DND-41 (cell line): ENCODE measurements around the gene MALAT1.
A peak's percentile ranks its signal among the peaks of the same experiment; 100 is the strongest.

Experiments used
- ATAC-seq: fragments of 200-7000 bp; cut with Tn5 transposase; 3 replicates; pipeline ENCODE4 v1.9.1; 2021; ENCODE audit warnings: low read depth; ENCODE audit not compliant: insufficient read depth
- DNase-seq: peaks from one replicate; pipeline ENCODE4 v3.0.0-alpha.2; 2020
- H2AFZ ChIP-seq: 2 replicates; pipeline ENCODE4 v1.6.0; 2012; ENCODE audit warnings: low read depth, low read length
- H3K27ac ChIP-seq: 2 replicates; pipeline ENCODE4 v1.5.1; 2012; ENCODE audit warnings: low read length, inconsistent platforms
- H3K27me3 ChIP-seq: fragments of 200-600 bp; sonication (generic); 2 replicates; pipeline ENCODE4 v1.6.0; 2012; ENCODE audit warnings: low read length, mild to moderate bottlenecking, inconsistent platforms; ENCODE audit not compliant: insufficient read depth, poor library complexity
- H3K36me3 ChIP-seq: 2 replicates; pipeline ENCODE4 v1.5.1; 2012; ENCODE audit warnings: low read length, inconsistent platforms; ENCODE audit not compliant: insufficient read depth
- H3K4me1 ChIP-seq: 2 replicates; pipeline ENCODE4 v1.5.1; 2012; ENCODE audit warnings: mild to moderate bottlenecking, low read length; ENCODE audit not compliant: insufficient read depth
- H3K4me2 ChIP-seq: 2 replicates; pipeline ENCODE4 v1.6.0; 2012; ENCODE audit warnings: mild to moderate bottlenecking, moderate library complexity, low read length, inconsistent platforms; ENCODE audit not compliant: insufficient read depth
- H3K4me3 ChIP-seq, 2 experiments: fragments of 200-600 bp in 1 of 2; shearing (Covaris generic) in 1 of 2; 2 replicates each; pipeline ENCODE4 v1.5.1; 2012 to 2016; ENCODE audit warnings: inconsistent platforms in 2 of 2, low read length in 2 of 2, mild to moderate bottlenecking in 2 of 2, low read depth in 1 of 2, moderate library complexity in 1 of 2
- H3K79me2 ChIP-seq: 2 replicates; pipeline ENCODE4 v1.6.0; 2012; ENCODE audit warnings: low read length, inconsistent platforms; ENCODE audit not compliant: insufficient read depth
- H3K9ac ChIP-seq: 2 replicates; pipeline ENCODE4 v1.6.0; 2012; ENCODE audit warnings: low read depth, mild to moderate bottlenecking, inconsistent platforms, low read length, moderate library complexity
- H3K9me3 ChIP-seq: 2 replicates; pipeline ENCODE4 v1.5.1; 2012; ENCODE audit warnings: low read length, moderate library complexity, mild to moderate bottlenecking, inconsistent platforms; ENCODE audit not compliant: insufficient read depth, severe bottlenecking
- H4K20me1 ChIP-seq: 2 replicates; pipeline ENCODE4 v1.6.0; 2012; ENCODE audit warnings: low read length; ENCODE audit not compliant: insufficient read depth
- EZH2 ChIP-seq: IDR thresholded peaks from 3 replicates; pipeline ENCODE4 v1.6.1; 2012; ENCODE audit warnings: borderline replicate concordance, low read depth, mild to moderate bottlenecking, moderate library complexity, low read length, inconsistent platforms; ENCODE audit not compliant: severe bottlenecking
- TF ChIP-seq, protein P1 (sequence below): IDR thresholded peaks from 2 replicates; pipeline ENCODE4 v1.5.1; 2012; ENCODE audit warnings: borderline replicate concordance, low read length, moderate library complexity, mild to moderate bottlenecking; ENCODE audit not compliant: poor library complexity, severe bottlenecking; ENCODE audit errors: extremely low read depth

The MALAT1 gene

DNA sequence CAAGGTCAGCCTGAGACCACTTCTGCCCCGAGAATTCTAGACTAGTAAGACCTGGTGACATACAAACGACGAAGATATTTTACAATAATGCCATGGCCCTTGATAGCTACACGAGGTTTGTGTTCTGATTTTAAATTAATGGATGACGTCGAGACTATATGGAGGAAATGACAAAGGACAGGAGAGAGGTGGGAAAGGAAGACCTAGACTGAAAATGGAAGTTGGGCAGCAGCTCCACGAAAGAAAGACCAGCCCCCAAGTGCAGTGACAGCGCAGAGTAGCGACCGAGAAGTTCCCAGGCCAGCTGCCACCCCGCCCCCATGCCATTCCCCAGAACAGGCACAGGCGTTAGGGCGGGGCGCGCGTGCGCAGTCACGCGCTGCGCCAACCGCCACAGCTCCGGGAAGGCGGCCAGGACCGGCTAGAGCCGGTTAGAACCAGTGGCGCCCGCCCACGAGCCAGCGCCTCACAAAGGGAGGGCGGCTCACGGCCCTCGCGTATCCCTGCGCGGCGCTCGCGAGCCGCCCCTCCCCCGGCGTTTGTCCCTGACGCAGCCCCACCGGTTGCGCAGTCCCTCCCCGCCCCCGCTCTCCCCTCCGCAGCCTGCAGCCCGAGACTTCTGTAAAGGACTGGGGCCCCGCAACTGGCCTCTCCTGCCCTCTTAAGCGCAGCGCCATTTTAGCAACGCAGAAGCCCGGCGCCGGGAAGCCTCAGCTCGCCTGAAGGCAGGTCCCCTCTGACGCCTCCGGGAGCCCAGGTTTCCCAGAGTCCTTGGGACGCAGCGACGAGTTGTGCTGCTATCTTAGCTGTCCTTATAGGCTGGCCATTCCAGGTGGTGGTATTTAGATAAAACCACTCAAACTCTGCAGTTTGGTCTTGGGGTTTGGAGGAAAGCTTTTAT, 1.5 kb upstream of the MALAT1 start:
- Histone ChIP-seq H3K4me2 (peak overlapping the region; percentile 84), H3K9ac (peak overlapping the region; percentile 96), H3K36me3 (peaks cover 29% of the 10 kb centered on the region), H3K27me3 (no peaks in the 10 kb centered on the region), H3K4me3 (peak overlapping the region; percentile 89 to 98), H2AFZ (peak overlapping the region; percentile 23; the same call in 1 of the 2 replicates), H3K27ac (peak overlapping the region; percentile 100), H3K4me1 (peaks cover 16% of the 10 kb centered on the region), H4K20me1 (peaks cover 30% of the 10 kb centered on the region), H3K9me3 (peaks cover 2% of the 10 kb centered on the region), H3K79me2 (peaks cover 69% of the 10 kb centered on the region)
- TF ChIP-seq, protein P1, sequence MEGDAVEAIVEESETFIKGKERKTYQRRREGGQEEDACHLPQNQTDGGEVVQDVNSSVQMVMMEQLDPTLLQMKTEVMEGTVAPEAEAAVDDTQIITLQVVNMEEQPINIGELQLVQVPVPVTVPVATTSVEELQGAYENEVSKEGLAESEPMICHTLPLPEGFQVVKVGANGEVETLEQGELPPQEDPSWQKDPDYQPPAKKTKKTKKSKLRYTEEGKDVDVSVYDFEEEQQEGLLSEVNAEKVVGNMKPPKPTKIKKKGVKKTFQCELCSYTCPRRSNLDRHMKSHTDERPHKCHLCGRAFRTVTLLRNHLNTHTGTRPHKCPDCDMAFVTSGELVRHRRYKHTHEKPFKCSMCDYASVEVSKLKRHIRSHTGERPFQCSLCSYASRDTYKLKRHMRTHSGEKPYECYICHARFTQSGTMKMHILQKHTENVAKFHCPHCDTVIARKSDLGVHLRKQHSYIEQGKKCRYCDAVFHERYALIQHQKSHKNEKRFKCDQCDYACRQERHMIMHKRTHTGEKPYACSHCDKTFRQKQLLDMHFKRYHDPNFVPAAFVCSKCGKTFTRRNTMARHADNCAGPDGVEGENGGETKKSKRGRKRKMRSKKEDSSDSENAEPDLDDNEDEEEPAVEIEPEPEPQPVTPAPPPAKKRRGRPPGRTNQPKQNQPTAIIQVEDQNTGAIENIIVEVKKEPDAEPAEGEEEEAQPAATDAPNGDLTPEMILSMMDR, result peak; percentile 6
- no peak for TF ChIP-seq EZH2
- DNase-seq (peak; percentile 99), ATAC-seq (peak; percentile 80)

DNA sequence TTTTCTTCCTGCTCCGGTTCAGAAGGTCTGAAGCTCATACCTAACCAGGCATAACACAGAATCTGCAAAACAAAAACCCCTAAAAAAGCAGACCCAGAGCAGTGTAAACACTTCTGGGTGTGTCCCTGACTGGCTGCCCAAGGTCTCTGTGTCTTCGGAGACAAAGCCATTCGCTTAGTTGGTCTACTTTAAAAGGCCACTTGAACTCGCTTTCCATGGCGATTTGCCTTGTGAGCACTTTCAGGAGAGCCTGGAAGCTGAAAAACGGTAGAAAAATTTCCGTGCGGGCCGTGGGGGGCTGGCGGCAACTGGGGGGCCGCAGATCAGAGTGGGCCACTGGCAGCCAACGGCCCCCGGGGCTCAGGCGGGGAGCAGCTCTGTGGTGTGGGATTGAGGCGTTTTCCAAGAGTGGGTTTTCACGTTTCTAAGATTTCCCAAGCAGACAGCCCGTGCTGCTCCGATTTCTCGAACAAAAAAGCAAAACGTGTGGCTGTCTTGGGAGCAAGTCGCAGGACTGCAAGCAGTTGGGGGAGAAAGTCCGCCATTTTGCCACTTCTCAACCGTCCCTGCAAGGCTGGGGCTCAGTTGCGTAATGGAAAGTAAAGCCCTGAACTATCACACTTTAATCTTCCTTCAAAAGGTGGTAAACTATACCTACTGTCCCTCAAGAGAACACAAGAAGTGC, 661 bp upstream of the MALAT1 start:
- DNase-seq (peak; percentile 78), ATAC-seq (no peak)
- Histone ChIP-seq H3K27ac (peak overlapping the region; percentile 100), H3K4me3 (peak overlapping the region; percentile 89 to 98), H3K27me3 (no peaks in the 10 kb centered on the region), H3K4me2 (peak overlapping the region; percentile 84), H3K9me3 (peaks cover 2% of the 10 kb centered on the region), H3K4me1 (peaks cover 23% of the 10 kb centered on the region), H3K79me2 (peaks cover 77% of the 10 kb centered on the region), H4K20me1 (peaks cover 38% of the 10 kb centered on the region), H3K36me3 (peaks cover 37% of the 10 kb centered on the region), H2AFZ (peak overlapping the region; percentile 40; the same call in 1 of the 2 replicates), H3K9ac (peak overlapping the region; percentile 96)
- TF ChIP-seq EZH2, result no peak
- TF ChIP-seq, protein P1, result no peak

DNA sequence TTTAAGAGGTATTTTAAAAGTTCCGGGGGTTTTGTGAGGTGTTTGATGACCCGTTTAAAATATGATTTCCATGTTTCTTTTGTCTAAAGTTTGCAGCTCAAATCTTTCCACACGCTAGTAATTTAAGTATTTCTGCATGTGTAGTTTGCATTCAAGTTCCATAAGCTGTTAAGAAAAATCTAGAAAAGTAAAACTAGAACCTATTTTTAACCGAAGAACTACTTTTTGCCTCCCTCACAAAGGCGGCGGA, 193 bp upstream of the MALAT1 start:
- Histone ChIP-seq H4K20me1 (peaks cover 43% of the 10 kb centered on the region), H3K27me3 (no peaks in the 10 kb centered on the region), H3K79me2 (peaks cover 81% of the 10 kb centered on the region), H3K9ac (peak overlapping the region; percentile 96), H3K9me3 (peaks cover 2% of the 10 kb centered on the region), H2AFZ (peak overlapping the region; percentile 40; the same call in 1 of the 2 replicates), H3K4me1 (peaks cover 27% of the 10 kb centered on the region), H3K36me3 (peaks cover 41% of the 10 kb centered on the region), H3K4me2 (peak overlapping the region; percentile 84), H3K27ac (peak overlapping the region; percentile 100), H3K4me3 (peak overlapping the region; percentile 89 to 98)
- TF ChIP-seq, protein P1, result no peak
- no peak for TF ChIP-seq EZH2
- DNase-seq (no peak), ATAC-seq (no peak)
